Urinary bladder (tissue), 4 donors: ENCODE measurements around the gene TRIM9. TPM values are rescaled to one million over a fixed set of nuclear protein-coding genes. Genes with fewer than 3 reads are reported as not detected.

Experiments used
- DNase-seq: peaks from one replicate; pipeline ENCODE4 v3.0.0-alpha.2; 2015; ENCODE audit errors: extremely low spot score
- H3K27ac ChIP-seq: one replicate; pipeline ENCODE4 v1.5.1; 2013; ENCODE audit warnings: low read depth, mild to moderate bottlenecking, moderate library complexity
- H3K36me3 ChIP-seq: one replicate; pipeline ENCODE4 v1.6.1; 2013; ENCODE audit warnings: mild to moderate bottlenecking, moderate library complexity; ENCODE audit not compliant: insufficient read depth
- H3K4me1 ChIP-seq: one replicate; pipeline ENCODE4 v1.6.1; 2013; ENCODE audit warnings: mild to moderate bottlenecking, moderate library complexity; ENCODE audit not compliant: insufficient read depth
- H3K4me3 ChIP-seq: one replicate; pipeline ENCODE4 v1.5.1; 2013; ENCODE audit warnings: low read depth, low read length
- WGBS: extraction: QIAGEN DNeasy Blood & Tissue Kit; methylation state at CpG from one replicate; pipeline ENCODE4 v1.1.7; 2013; 5-methylcytosine and 5-hydroxymethylcytosine counted together
- polyA plus RNA-seq: library from polyadenylated mRNA; stranded (reverse); fragments of 200-250 nt; gene quantifications from one replicate; pipeline ENCODE4 v1.2.3, GENCODE V29; 2013
- total RNA-seq: library from RNA; depleted of rRNA; stranded (reverse); fragments of >200 nt; gene quantifications from one replicate; pipeline ENCODE4 v1.2.3, GENCODE V29; 2014
- donor health status: healthy with polysubstance abuse.
- donor health status: healthy.

Gene TRIM9
- total and polyA plus RNA-seq, 2 donors, result 0.70 to 1.1 TPM

- WGBS, result 60% methylated on average over 3 of the region's 3 CpGs
- DNase-seq, result no peak
- Histone ChIP-seq H3K27ac (no peak overlapping the region), H3K36me3 (no peaks in the 10 kb centered on the region), H3K4me1 (no peaks in the 10 kb centered on the region), H3K4me3 (no peak overlapping the region)
Measured at GRCh38 chr14:51109651-51110050, 14.7 kb upstream of the TRIM9 start.

DNA sequence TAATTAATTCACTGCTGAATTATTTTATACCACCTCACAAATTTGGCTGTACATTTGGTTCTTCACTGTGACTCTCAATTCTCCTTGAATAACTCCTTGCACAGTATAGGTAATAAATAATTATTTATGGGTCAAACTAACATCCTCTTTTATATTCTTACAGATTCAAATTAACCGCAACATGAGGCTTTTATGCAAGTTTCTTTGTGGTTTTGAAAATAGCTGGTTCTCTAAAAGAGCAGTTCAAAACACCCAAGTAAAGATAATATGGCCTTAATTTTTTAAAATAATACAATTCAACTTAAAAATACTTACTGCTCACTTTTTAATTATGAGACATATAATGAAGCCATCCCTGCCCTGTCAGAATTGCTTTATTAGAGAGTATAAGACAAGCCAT, 12.9 kb upstream of the TRIM9 start:
- H3K4me3 ChIP-seq, result no peak overlapping the region
- no peaks in the 10 kb centered on the region for H3K4me1 ChIP-seq
- WGBS, result 91% methylated on average over 1 of the region's 1 CpG
- H3K36me3 ChIP-seq, result no peaks in the 10 kb centered on the region
- no peak overlapping the region for H3K27ac ChIP-seq
- DNase-seq, result no peak

DNA sequence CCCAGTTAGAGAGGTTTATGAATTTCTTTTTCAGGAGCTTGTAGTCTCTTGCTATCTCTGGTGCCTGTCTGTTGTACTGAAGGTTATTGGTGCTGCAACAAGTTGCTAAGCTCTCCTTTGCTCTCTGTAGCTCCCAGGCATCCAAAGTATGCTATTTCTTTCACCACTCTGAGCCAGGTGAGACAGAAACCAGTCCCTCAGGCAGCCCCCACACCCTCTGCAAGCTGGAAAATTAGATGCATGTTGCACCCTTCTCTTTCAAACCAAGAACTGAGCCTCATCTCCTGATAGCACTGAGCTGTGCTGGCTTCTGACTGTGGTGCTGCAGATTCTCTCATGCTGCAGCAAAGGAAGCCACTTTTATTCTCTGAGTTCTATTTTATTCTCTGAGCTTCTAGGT, 9.6 kb upstream of the TRIM9 start:
- DNase-seq, result no peak
- Histone ChIP-seq H3K36me3 (no peaks in the 10 kb centered on the region), H3K27ac (no peak overlapping the region), H3K4me1 (no peaks in the 10 kb centered on the region), H3K4me3 (no peak overlapping the region)

- Histone ChIP-seq H3K4me3 (no peak overlapping the region), H3K4me1 (no peaks in the 10 kb centered on the region), H3K36me3 (no peaks in the 10 kb centered on the region), H3K27ac (no peak overlapping the region)
- no peak for DNase-seq
- 87% methylated on average over 1 of the region's 1 CpG for WGBS
Measured at GRCh38 chr14:51097287-51097686, 2.4 kb upstream of the TRIM9 start.

- no peaks in the 10 kb centered on the region for H3K4me1 ChIP-seq
- no peak overlapping the region for H3K27ac ChIP-seq
- no peaks in the 10 kb centered on the region for H3K36me3 ChIP-seq
- no peak overlapping the region for H3K4me3 ChIP-seq
- no peak for DNase-seq
- 84% methylated on average over 2 of the region's 2 CpGs for WGBS
Measured at GRCh38 chr14:51096870-51097269, 2.0 kb upstream of the TRIM9 start.

GRCh38 chr14:51095854-51096823, 1.2 kb upstream of the TRIM9 start:
- no peak overlapping the region for H3K27ac ChIP-seq
- DNase-seq, result no peak
- peak overlapping the region; percentile 65 for H3K4me3 ChIP-seq
- H3K36me3 ChIP-seq, result no peaks in the 10 kb centered on the region
- no peaks in the 10 kb centered on the region for H3K4me1 ChIP-seq
- WGBS, result 19% methylated on average over 19 of the region's 19 CpGs

GRCh38 chr14:51094282-51094821, 553 bp downstream of the TRIM9 start:
- no peak for DNase-seq
- Histone ChIP-seq H3K27ac (no peak overlapping the region), H3K4me1 (no peaks in the 10 kb centered on the region), H3K4me3 (peak overlapping the region; percentile 65), H3K36me3 (no peaks in the 10 kb centered on the region)
- WGBS, result 2% methylated on average over 46 of the region's 46 CpGs

DNA sequence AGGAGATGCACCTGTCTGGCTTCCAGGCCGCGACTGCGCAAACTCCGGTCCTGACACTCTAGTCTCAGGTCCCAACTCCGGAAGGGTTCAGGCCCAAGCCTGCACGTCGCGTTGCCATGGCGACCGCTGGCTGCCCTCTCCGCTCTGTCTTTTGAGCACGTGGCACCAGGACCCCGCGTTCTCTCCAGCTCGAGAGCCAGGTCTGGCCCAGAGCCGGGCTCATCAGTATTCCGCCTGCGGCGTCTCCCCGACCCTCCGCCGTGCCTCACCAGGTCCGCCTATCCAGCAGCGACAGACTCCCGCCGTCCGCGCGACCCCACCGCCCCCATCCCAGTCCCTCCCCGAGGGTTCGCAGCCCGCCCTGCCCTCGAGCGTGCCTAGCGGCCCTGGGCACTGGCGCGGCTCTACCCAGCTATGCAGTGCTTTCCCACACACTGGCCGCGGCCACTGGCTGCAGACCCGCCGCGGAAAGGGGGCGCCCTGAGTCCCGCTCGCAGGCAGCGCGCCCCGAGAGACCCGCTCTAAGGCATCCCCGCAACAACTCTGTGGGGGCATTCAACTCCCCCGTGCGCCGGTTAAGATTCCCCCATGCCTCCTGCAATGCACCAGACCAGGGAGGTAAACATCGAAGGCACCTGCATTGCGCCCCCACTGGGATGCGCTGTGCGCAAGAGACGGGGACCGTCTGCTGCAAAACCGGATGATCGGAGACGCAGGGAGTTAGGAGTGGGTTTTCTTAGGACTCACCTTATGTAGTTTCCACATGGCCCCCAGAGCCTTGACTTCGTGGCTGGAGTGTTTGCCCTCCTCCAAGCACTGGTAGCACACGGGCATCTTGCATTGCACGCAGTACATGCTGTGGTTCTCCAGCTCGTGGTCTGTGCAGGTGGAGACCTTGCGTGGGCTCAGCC, 1.3 kb downstream of the TRIM9 start:
- Histone ChIP-seq H3K36me3 (no peaks in the 10 kb centered on the region), H3K27ac (no peak overlapping the region), H3K4me3 (peak overlapping the region; percentile 65), H3K4me1 (no peaks in the 10 kb centered on the region)
- 5% methylated on average over 68 of the region's 68 CpGs for WGBS
- DNase-seq, result no peak

DNA sequence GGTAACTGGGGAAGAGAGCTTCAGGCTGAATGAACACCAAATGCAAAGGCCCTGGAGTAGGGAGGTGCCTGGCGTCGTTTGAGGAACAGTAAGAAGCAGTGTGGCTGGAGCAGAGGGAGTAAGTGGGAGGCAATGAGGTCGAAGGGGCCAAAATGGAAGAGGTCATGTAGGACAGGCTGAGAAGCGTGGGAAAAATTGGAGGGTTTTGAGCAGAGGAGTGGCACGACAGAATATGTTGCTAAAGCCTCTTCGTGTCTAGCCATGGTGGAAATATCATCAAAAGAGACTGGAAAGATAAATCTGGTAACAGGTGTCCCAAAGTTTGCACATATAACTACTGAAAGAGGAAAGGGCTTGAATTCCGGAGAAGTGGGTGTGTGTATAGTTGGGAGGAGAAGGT, 1.9 kb downstream of the TRIM9 start:
- no peak overlapping the region for H3K4me3 ChIP-seq

GRCh38 chr14:51089278-51089677, 5.6 kb downstream of the TRIM9 start:
- Histone ChIP-seq H3K36me3 (no peaks in the 10 kb centered on the region), H3K4me1 (no peaks in the 10 kb centered on the region), H3K4me3 (no peak overlapping the region), H3K27ac (no peak overlapping the region)
- DNase-seq, result no peak
- 41% methylated on average over 1 of the region's 1 CpG for WGBS

More for the DNA sequence above, 1.9 kb downstream of the TRIM9 start:
- no peak overlapping the region for H3K27ac ChIP-seq
- H3K36me3 ChIP-seq, result no peaks in the 10 kb centered on the region
- no peaks in the 10 kb centered on the region for H3K4me1 ChIP-seq
- 77% methylated on average over 7 of the region's 7 CpGs for WGBS
- no peak for DNase-seq

DNA sequence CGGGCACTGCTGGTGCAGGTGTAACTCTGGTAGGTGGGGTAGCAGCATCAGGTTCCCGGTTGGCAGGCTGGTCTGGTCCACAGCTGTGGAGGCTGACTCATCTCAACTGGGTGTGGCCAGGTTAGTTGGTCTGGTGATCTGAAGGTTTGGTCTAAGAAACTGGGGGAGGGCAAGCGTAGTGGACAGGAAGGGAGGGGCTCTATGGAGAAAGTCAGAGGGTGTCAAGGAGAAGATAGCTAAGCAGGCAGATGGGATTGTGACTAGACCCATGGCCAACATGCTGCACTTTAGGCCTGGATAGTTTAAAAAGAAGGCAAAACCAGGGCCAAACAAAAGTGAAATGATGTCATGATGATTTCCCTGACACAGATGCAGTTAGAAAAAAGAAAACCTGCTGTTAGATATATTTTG, 7.9 kb downstream of the TRIM9 start:
- no peak for DNase-seq
- no peaks in the 10 kb centered on the region for H3K4me1 ChIP-seq
- 89% methylated on average over 3 of the region's 3 CpGs for WGBS
- H3K27ac ChIP-seq, result no peak overlapping the region
- no peaks in the 10 kb centered on the region for H3K36me3 ChIP-seq
- H3K4me3 ChIP-seq, result no peak overlapping the region

DNA sequence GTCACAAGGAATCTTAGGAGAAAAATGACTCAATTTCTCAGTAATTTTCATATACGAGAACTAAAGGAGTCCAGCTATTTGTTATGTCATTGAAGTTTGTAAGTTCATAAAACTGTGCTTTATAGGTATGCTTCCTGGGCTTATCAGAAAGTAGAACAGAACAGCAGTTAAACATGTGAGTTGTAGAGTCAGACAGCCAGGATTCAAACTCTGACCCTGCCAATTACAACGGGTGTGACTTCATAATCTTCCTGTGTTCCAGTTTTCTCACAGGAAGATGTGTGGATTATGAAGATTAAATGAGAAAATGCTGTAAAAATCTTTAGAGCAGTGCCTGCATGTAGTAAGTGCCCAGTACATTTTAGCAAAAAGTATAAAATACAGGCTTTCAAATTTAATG, 8.9 kb downstream of the TRIM9 start:
- Histone ChIP-seq H3K4me1 (no peaks in the 10 kb centered on the region), H3K27ac (no peak overlapping the region), H3K36me3 (no peaks in the 10 kb centered on the region), H3K4me3 (no peak overlapping the region)
- WGBS, result 51% methylated on average over 2 of the region's 2 CpGs
- DNase-seq, result no peak

GRCh38 chr14:51084962-51085361, 9.9 kb downstream of the TRIM9 start:
- no peak for DNase-seq
- WGBS, result 85% methylated on average over 3 of the region's 3 CpGs
- no peaks in the 10 kb centered on the region for H3K36me3 ChIP-seq
- H3K27ac ChIP-seq, result no peak overlapping the region
- no peak overlapping the region for H3K4me3 ChIP-seq
- H3K4me1 ChIP-seq, result no peaks in the 10 kb centered on the region
